Hematopoietic multipotent progenitor cell treated with erythropoietin and hydrocortisone succinate and interleukin-3 and kit ligand, for 6 days (in vitro differentiated cells): ENCODE data around the gene NPR3.

Experiments used
- DNase-seq: peaks from one replicate; pipeline ENCODE4 v3.0.0-alpha.2; 2015

The NPR3 gene

DNA sequence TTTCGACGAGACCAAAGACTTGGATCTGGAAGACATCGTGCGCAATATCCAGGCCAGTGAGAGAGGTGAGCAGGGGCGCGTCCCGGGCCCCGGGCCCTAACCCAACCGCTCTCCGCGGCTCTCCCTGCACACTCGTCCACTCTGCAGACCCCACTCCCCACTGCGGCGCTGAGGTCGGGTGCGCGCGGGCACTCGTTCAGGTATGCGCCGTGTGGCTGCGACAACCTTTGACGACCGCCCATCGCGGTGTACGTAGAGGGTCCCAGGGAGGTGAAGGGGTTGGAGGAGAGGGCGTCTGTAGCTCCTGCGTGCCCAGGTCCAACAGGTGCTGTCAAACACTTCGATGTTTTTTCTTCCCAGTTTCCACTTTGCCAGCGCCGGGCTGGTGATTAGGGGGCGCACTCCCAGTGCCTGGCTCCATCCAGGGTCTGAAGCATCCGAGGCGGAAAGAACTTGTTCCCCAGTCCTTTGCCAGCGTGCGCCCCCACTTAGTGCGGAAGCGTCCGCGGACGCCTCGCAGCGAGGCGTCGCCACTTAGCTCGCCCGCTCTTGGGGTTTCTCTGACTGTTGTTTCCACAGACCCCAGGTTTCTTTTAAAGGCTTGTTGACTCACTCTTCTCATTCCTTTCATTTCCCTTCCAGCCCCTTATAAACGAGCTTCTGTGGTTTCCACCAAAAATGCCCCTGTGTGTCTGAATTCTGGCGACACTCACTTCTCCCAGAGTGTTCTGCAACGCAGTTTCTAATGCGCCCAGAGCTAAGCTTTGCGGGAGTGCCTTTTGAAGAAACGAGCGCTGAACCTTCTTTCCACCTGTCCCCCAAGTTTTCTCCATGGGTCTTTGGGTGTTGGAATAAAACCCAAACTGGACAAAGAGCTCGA is 1.6 kb downstream of the NPR3 start:
- DNase-seq: peak; percentile 68

DNA sequence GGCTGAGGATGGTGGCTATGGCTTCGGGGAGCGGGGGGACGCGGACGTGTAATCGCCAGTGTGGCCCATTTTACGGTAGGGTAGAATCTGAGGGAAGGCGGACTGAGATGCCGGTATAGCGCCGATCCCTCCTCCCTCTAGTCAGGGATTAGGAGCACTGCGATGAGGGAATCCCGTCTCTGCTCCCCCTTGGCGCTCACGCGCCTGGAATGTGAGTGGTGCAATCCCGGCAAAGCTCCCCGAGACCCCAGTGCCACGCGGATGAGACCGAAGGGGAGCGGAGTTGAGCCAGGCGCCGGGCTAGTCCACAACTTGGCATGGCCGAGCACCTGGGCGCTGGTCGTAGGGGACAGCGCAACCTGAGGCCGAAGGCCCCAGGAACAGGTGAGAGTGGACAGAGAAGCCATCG is 2.2 kb downstream of the NPR3 start:
- no peak for DNase-seq

DNA sequence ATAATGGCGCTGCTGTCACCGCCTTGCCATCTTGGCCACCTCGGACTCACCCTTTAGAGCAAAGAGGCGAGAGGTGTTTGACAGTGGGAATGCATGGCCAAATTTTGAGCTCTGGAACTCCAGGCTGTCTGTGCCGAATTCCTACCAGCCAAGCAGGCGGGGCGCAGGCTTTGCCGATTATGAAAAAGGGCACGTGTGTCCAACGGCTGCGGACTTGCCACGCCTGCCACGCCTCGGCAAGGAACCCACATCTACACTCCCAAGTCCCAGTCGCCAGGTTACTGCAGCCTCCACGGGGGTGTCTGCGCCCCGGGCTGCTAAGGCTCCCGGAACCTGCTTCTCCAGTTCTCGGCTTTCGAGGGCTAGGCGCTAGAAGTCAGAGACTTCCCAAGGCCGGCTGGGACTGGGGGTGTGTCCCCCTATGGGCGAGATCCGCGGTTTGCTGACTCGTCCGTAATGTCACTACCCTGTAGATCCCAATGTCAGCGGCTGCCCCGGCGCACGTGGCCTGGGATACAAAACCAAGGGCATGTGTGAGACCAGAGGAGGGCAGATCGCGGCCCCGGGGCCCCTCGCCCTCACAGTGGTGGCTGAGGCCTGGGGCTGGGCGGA is 2.8 kb downstream of the NPR3 start:
- DNase-seq: peak; percentile 85

DNA sequence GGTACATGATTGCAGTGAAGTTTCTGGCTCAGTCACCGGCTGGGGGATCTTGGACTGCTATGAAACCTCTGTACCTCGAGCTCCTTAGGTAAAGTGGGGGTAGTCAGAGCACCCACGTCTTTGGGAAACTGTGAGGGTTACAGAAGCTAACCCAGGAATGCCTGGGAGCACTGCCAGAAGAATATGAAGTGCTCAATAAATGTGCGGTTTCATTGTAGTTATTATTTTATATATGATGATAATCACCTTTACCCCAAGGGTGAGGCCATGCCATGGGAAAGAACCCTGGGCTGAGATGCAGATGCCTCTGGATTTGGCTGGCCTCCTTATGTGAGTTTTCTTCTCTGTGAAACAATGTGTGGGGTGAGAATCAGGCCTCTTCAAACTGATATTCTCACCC is 3.7 kb downstream of the NPR3 start:
- no peak for DNase-seq

DNA sequence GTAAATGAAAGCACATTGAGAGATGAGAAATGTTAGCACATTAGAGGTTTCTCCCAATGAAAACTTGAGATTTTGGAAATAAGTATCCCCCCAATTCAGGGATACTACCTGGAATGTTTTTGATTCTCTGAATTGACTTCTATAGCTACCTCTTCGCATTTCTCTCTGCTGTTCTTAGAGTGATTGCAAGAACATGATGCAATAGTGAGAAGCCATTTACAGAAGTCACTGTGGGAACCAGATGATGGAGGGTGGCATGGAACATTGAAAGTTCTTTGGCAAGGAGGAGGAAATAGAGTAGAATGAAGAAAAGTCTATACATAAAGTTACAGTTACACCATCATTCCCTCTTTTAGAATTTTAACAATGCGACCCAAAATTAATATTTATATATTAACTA is 9.2 kb downstream of the NPR3 start:
- no peak for DNase-seq

DNA sequence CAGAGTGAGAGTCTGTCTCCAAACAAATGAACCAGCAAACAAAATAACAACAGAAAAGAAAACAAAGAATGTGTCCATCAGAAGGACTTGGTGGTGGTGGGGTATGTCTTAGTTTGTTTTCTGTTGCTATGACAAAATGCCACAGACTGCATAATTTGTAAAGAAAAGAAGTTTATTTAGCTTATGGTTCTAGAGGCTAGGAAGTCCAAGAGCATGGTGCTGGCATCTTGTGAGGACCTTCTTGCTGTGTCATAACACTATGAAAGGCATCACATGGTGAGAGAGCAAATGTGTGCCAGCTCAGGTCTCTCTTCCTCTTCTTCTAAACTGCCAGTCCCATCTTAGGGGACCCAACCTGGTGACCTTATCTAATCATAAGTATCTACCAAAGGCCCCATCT is 10.5 kb downstream of the NPR3 start:
- no peak for DNase-seq

DNA sequence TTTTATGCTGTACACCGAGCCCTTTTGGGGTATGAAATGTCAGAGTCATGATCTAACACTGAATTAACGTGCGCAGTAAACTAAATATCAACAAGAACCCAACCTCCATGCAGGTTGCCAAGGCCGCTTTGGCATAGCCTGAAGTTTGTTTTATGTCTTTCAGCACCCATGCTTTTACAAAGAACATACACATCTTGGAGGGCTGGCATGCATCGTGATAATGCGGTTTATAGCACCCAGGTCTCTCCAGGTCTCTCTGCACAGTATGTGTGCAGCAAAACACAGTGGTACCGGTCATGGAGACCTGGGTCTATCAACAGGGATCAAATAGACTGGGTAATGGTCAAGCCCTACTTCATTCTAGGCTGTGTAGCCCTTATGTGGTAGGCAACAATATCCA is 11.8 kb downstream of the NPR3 start:
- no peak for DNase-seq

DNA sequence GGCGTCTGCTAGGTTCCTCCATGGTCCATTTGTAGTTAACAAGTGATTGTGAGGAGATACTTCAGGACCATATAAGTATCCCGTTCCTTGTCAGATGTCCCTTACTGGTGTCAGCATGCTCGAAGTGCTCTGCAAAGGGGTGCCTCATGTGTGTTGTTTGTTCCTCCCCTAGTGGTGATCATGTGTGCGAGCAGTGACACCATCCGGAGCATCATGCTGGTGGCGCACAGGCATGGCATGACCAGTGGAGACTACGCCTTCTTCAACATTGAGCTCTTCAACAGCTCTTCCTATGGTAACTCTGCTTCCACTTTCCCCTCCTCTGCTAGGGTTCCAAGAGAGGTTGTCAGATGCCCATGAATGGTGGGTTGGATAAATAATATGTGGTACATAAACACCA is 13.4 kb downstream of the NPR3 start:
- DNase-seq: no peak

DNA sequence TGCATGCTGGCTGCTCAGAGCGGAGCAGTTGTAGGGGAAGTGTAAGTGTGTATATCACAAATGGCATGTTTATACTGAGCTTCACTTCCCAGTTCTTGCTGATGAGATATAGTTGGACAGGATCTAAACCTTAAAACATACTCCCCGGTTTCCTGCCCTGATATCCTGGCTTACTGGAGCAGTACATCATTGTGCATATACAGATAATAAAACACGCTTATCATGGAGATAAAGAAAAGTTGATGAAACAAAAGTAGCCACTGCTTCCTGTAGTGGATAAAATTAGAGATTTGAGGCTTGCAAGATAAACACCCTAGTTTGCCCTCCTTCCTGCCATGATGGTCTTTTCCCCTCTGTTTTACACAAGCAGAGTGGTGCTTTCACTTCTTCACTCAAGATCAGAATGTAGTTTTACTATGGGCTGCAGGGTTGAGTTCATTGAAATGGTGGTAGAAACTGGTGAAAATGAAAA is 15.0 kb downstream of the NPR3 start:
- peak; percentile 58 for DNase-seq

DNA sequence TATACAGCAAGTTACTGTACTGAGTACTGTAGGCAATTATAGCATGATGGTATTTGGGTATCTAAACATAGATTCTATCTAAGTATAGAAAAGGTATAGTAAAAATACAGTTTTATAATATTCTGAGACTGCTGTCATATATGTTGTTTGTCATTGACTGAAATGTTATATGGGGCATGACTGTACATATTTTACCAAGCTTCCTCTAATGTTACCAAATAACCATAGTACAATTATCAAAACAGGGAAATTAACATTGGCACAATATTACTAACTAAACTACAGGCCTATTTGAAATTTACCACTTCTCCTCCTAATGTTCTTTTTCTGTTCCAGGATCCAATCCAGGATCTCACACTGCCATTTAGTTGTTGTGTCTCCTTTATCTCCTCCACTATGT is 18.5 kb downstream of the NPR3 start:
- DNase-seq: no peak

DNA sequence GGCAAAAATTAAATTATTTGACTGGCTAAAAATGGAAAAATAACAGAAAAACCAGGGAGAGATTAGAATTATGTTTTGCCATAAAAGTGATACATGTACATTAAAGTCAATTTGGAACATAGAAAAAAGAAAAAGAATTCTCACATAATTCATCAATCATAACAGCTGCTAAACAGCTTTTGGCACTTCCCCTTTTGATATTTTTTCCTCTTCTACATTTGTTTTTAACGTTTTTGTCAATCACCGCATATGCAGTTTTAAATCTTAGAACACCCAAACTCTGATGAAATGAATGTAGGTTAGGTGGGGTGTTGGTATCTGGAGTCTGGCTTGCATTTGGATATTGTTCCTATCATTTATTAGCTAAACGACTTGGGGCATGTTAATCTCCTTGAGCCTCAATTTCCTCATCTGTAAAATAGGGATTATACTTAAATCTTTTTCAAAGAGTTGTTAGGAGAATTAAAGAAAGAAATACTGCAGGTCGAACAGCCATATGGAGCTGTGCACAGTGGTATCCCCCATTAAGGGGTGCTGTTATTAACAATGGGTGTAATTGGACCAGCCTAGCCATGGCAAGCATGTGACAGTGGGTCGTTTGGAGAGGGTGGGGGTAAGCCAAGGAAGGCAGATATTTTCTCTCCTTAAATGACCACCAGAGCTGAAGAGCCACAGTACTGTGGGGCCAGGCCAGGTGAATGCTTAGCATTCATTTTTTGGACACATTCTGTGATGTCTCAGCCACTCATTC is 22.6 kb downstream of the NPR3 start:
- peak; percentile 13 for DNase-seq

DNA sequence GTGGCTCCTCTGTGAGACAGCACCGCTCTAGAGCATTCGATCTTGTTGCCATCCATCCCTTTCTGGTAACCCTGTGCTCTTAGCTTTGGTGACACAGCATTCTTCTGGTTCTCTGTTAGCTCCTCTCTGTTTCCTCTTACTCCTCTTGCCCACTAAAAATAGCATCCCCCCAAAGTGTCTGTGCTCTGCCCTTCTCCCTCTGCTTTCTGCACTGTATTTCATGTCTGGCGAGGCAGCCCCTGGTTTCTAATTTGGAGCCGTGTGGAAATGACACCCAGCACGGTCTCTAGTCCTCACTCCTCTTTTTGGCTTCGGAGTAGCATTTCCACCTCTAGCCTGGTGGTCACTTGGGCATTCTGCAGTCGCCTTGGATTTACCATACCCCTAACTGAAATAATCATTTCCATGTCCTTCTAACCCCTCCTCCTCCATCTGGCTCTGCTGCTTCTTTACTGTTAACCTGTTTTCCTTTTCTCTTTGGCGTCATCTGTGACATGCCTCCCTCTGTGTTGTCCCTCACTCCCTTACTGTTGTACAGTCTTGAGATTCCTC is 23.8 kb downstream of the NPR3 start:
- DNase-seq: peak; percentile 18

DNA sequence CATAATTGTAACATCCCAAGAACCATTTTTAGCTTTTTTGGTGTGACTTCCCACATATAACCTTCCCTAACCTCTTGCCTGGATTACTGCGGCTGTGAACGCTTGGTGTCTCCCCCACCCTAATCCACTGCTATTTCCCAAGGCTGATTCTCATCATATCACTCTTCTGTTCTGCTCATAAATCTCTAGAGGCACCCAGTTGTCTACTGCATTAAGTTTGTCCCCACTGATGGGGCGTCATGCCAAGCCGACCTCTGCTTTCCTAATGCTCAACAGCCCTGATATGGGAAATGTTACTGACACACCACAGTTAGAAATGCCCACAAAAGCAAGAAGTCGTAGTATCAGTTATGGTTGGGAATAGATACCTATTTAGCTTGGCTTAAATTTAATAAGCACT is 24.4 kb downstream of the NPR3 start:
- DNase-seq: no peak

DNA sequence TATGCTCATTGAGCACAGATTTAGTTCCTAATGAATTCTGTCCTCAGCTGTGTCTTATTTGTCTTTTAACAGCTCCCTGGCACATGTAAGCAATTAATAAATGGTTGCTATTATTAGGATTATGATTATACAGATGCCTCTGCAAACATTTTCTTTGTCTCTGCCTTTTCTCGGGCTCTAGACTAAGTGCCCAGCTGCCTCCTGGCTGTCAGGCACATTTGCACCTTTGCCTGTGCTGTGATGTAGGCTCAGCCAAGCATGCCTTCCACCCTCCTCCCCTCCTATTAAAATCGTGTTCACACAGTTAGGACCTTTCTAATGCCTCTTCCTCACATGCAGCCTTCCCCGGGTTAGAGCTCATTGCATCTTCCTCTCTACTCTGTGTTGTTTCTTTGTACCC is 25.7 kb downstream of the NPR3 start:
- DNase-seq: no peak

DNA sequence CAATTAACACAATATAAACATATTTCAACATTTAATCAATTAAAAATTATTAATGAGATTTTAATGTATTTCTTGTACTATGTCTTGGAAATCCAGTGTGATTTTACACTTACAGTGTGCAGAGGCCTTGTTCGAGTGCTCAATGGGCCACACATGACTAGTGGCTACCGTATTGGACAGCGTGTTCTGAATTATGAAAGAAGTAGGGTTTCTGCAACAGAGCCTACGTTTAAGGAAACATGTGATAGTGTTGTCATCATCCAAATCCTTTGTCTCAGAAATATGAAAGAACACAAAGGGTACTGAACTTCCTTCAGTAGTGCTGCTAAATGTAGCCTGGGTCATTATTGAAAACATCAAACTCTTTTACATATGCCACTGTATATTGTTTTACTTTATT is 29.5 kb downstream of the NPR3 start:
- no peak for DNase-seq

DNA sequence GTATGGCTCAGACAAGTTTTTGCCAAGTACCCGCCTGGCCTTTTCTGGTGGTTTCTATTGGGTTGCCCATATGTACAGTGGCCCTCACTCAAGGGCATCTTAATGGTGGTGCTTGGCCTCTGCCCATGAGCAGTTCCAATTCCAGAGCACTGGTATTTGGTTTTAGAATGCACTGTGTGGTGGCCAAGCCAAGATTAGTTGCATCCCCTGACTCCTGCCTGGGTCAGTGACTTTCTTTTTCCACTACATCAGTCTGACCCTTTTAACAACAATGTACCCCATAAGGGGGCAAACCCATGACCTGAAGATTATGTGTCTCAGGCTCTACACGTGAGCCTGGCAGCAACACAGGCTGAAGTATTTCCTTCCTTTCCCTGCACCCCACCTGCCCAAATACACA is 34.2 kb downstream of the NPR3 start:
- DNase-seq: no peak

DNA sequence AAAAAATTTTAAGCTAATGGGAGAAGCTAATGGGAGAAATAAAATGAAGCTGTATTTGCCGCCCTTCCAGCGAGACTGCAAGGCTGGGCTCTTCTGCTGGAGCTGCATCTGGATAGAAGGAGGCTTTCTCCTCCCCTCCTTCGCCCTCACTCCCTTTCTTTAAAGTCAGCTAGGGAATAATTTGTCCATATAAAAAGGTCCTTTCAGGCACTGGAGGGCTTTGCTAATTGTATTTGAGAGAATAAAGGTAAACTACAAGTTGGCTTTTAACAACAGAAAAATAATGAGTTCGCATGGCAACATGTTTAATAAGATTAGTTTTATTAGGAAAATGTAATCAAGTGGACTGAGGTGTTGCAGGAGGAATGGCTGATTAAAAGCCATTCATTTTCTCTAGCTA is 41.3 kb downstream of the NPR3 start:
- no peak for DNase-seq

DNA sequence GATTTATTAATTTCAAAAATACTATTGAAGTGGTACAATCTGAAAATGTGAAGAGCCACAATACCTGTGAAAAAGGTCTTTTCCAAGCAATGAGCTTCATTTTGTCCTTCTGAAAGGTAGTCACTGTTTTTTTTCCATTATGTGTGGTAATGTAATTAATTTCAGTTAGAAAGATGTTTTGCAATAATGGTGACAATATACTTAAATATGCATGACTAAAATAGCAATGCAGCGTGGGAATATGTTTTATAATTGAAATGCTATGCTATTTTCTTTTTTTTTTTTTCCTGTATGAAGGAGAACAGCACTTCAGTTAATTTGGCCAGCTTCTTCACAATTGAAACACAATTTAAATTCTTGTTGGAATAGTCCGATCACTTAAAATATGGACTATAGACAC is 41.9 kb downstream of the NPR3 start:
- no peak for DNase-seq

DNA sequence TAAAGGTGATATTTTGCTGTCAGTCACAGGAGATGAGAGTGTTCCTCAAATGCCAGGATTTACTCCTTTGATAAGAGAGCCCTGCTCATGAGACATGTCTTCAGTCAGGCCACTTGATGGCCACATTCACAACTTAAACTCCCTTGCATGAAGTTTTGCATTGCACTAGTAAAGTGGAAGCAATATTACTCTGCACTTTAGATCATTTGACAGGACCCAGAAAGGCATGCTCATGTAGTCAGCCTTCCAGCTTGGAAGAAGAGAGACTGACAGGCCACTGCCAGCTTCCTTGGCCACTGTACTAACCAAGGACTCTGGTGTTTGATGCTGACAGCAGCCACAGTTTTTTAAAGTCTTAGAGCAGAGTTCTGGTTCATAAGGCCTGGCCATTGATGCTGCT is 42.6 kb downstream of the NPR3 start:
- peak; percentile 26 for DNase-seq

DNA sequence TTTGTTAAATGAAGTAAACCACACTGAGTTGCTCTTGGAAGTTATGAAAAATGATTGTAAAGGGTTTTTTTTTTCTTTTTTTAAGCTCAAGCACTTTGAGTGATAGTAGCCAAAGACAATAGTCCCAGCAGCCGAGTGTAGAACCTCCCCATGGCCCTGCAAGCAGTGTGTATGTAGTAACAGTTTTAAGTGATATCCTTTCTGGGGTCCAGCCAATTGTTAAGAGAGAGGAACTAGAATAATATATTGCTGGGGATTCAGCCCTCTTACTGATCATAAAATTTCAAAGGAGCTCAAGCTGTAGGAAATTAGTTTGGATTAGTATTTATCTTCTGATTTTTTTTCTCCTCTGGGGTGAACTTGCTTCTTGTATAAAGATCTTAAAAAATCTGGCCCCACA is 43.2 kb downstream of the NPR3 start:
- peak; percentile 9 for DNase-seq

DNA sequence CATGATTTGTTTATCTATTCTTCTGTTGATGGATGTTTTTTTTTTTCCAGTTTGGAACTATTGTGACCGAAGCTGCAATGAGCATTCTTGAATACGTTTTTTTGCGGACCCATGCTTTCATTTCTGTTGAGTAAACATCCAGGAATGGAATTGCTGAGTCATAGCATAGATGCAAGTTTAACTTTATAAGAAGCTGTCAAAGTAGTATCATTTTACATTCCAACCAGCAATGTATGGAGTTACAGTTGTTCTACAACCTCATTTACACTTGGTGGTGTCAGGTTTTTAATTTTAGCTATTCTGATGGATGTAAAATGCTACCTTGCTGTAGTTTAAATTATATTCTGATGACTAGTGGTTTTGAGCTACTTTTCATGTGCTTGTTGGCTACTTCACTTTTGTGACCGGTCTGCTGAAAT is 49.0 kb downstream of the NPR3 start:
- DNase-seq: peak; percentile 84

DNA sequence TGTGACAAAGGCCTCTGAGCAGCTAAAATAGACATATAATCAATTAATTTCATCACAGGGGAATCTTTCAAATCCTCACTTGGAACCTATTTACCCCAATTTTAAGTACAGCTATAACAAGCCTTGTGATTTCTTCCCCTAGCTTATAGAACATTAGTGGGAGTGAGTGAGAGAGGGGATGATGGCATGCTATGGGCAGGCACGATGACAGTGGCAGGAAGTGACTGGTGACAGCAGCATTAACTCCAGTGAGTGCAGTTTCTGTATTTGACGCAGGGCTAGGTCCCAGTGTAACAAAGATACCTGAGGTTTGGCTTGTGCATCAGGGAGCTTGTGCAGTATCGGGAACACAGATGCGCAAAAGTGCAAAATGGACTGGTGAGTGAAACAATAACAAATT is 54.1 kb downstream of the NPR3 start:
- no peak for DNase-seq

DNA sequence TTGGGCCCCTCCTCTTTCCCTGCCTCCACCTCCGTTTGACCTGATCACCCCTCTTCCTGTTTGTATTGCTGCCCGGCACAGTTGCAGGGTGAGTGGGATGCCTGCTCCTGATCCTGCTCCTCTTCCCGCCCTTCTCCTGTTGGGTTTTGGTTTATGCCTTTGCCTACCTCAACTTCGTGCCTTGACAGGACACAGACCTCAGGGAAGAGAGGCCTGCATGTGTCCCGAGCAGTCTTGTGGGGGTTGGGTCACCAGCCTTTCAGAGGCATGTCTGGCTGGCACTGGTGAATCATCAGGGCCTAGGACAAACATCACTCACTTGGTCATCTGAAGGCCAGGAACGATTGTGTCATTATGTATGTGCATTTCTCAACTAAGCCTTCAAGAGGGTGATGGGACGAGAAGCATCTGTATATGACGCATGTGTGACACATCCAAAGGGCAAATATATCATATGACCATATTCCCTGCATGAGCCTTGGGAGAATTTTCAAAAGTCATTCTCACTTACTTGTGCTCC is 56.9 kb downstream of the NPR3 start:
- DNase-seq: no peak
